ENCODE results near the gene ING1.

DNA sequence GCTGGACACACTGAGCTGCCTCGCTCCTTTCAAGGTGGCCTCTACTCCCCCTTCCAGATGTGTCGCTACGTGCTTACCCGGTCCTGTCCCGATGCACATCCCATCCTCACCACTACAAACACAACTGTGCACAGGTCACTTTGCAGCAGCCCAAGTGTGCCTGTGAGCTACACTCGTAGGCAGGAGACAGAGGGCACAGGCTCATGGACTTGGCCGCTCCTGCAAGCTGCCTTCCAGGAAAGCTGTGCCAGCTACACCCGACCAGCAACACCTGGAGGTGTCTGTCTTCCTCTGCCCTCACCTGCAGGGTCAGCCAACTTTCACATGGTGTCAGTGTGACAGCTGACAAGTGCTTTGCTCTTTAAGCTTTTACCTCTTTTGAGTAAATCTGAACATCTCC, 23.0 kb upstream of the ING1 start:
- TF ChIP-seq, protein P1, sequence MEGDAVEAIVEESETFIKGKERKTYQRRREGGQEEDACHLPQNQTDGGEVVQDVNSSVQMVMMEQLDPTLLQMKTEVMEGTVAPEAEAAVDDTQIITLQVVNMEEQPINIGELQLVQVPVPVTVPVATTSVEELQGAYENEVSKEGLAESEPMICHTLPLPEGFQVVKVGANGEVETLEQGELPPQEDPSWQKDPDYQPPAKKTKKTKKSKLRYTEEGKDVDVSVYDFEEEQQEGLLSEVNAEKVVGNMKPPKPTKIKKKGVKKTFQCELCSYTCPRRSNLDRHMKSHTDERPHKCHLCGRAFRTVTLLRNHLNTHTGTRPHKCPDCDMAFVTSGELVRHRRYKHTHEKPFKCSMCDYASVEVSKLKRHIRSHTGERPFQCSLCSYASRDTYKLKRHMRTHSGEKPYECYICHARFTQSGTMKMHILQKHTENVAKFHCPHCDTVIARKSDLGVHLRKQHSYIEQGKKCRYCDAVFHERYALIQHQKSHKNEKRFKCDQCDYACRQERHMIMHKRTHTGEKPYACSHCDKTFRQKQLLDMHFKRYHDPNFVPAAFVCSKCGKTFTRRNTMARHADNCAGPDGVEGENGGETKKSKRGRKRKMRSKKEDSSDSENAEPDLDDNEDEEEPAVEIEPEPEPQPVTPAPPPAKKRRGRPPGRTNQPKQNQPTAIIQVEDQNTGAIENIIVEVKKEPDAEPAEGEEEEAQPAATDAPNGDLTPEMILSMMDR (conservative IDR thresholded peaks at IDR 0.05; ENCODE audit: low read length) = no peak
- no peak for TF ChIP-seq EZH2phosphoT487 (IDR thresholded peaks at IDR 0.05; ENCODE audit: borderline replicate concordance)

Measured in Loucy (cell line).